VCaP (cell line): ENCODE measurements around the gene TNFRSF21.
"Not testable (repeated sequence)": the region's sequence is repeated elsewhere in the genome, so short reads cannot be mapped to it uniquely, and the experiment has no call there.

ENCODE experiments used
- H3K27ac ChIP-seq: fragments of 450-650 bp; 2 replicates; pipeline ENCODE4 v1.5.1; 2017
- TF ChIP-seq, protein P1 (sequence below): fragments of 450-650 bp; conservative IDR thresholded peaks from 2 replicates; pipeline ENCODE4 v1.5.1; 2017; ENCODE audit warnings: mild to moderate bottlenecking, moderate library complexity

The TNFRSF21 gene

DNA sequence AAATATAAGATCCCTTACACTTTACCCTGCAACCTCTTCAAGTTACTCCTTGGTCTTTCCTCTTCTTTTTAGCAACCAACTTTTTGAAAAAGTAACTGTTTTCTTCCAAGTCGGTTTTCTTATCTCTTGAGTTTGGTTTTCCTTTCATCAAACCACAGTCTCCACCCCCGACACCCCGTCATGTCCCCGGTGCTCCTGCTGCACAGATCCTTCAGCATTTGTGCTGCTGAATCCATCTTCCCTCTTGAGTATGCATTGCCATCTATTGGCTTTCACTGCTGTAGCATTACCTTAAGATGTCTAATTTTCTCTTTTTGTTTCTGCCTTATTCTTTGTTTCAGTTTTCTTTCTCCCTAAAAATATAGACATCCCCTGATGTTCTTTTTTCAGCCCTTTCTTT, 11.9 kb upstream of the TNFRSF21 start:
- no peak overlapping the region for H3K27ac ChIP-seq
- TF ChIP-seq, protein P1, sequence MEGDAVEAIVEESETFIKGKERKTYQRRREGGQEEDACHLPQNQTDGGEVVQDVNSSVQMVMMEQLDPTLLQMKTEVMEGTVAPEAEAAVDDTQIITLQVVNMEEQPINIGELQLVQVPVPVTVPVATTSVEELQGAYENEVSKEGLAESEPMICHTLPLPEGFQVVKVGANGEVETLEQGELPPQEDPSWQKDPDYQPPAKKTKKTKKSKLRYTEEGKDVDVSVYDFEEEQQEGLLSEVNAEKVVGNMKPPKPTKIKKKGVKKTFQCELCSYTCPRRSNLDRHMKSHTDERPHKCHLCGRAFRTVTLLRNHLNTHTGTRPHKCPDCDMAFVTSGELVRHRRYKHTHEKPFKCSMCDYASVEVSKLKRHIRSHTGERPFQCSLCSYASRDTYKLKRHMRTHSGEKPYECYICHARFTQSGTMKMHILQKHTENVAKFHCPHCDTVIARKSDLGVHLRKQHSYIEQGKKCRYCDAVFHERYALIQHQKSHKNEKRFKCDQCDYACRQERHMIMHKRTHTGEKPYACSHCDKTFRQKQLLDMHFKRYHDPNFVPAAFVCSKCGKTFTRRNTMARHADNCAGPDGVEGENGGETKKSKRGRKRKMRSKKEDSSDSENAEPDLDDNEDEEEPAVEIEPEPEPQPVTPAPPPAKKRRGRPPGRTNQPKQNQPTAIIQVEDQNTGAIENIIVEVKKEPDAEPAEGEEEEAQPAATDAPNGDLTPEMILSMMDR: no peak

DNA sequence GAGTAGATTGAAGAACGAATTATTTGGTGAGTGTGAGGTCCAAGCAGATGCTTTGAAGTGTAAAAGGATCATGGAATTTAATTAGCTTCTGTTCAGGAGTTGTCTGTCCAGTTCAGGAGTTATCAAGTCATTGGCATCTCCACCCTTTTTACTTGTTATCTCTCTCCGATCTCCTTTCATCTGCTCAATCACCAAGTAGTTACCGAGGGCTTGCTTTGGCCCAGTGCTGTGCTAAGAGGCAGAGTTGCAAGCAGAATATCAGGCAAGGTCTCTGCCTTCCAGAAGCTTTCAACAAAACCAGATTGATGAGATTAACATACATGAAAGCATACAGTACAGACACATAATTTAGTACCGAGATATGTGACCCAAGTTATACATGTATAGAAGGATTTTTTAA, 10.2 kb upstream of the TNFRSF21 start:
- TF ChIP-seq, protein P1: no peak
- peak overlapping the region; percentile 45 for H3K27ac ChIP-seq

DNA sequence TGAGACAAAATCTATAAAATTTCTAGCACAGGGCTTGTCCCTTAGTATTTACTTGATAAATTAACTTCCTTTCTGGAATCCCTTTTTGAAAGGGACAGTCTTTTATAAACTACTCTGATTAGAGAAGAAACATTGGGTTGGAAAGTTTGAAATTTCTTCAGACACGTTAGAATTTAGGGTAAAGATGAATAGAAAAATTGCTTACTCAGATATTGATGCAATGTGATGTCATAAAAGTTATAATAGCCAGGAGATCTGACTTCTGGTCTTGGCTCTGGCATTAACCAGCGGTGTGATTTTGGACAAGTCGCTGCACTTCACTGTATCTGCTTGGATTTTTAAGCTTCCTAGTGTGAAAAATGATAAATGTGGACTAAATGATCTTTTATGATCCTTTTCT, 9.7 kb upstream of the TNFRSF21 start:
- TF ChIP-seq, protein P1: no peak
- H3K27ac ChIP-seq: peak overlapping the region; percentile 45

DNA sequence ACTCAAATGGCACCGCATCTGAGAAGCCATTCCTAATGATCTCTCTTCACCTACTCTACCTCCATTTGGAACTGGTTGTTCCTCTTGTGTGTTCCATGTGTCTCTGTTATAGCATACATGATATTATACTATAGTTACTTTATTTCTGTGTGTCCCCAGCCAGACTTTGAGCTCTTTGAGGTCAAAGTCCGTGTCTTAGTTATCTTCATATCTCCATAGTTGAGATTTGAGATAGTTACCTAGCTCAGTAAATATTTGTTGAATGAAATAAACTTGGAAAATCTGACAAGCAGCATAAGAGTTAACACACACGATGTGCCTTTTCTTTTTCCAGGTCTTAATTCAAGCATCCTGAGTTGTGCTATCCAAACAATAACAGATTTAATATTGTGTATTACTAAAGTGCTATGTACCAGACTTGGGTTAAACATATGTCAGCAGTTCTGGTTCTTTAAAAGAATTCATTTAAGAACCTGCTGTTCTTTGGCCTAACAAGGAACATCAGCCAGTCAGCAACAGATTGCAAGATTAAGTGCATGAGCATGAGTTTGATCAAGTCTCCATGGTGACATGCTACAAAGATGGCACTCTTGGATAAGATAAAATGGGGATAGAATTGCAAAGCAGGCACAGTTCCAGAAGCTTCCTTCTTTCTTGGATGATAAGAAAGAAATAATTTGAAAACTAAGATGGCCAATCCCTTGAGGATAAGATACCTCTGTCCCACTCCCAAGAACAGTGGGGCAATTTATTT, 8.7 kb upstream of the TNFRSF21 start:
- peak overlapping the region; percentile 45; the same call in 1 of the 2 replicates for H3K27ac ChIP-seq
- TF ChIP-seq, protein P1: no peak

DNA sequence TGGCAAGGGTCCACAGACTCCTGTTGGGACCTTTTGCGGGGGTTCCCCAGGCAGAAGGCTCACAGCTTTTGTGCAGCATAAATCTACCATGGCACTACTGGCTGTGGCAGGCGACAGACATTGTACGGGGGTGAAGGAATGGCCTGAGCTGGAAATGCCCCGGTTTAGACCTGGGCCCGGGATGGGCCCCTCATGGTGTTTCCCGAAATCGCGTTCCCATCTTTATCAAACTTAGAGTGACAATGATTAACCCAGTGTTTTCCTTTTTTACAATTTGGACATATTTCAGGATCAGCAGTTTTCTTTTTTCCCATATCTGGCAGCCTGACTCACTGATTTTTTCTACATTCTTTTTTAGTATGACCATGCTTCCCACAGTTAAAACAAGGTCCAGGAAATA, 5.5 kb upstream of the TNFRSF21 start:
- H3K27ac ChIP-seq: not testable (repeated sequence)

DNA sequence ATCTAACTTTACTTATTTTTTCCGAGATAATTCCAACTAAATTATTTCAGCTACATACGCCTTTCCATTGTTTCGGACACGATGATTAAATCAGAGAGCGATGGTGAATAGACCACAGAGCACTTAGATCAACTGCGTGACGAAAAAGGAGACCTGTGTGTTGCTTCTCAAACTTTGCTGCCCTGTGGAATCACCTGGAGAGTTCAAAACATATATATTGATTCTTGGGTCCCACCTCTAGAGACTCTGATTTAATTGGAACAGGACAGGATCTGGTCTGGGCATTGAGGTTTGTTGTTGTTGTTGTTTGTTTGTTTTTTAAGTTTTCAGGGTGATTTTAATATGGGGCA, 401 bp upstream of the TNFRSF21 start:
- TF ChIP-seq, protein P1: peak; percentile 6
- H3K27ac ChIP-seq: peak overlapping the region; percentile 76

DNA sequence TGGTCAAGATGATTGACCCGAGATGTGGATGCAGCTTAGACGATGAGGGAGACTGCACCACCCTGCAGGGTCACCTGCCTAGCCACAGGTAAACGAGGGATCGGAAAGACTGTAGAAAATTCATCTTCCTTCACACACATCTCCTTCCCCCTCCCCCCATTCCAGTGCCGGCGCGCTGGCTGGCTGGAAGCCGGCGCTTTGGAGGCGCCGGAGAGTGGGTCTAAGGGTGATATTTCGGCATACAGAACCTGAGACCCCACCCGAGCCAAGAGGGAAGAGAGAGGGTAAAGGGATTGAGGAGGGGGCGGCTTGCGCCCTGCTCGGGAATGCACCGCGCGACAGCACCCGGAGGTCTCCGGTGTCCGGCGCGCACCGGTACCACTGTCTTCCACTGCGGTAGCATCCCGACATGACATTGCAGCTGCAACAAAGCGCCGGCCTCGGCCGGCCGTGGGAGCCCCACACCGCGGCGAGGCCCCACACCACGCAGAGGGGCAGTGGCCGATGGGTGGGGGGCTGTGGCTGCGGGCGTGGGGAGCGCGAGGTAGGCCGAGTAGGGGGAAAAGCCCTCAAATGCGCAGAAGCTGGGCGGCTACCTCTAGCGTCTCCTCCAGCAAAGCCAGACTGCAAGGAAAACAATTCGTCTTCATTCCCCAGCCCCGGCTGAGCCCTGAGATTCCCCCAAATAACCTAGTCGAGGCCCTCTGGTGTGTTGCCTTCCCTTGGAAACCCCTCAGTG, 984 bp downstream of the TNFRSF21 start:
- TF ChIP-seq, protein P1: no peak
- peak overlapping the region; percentile 76 for H3K27ac ChIP-seq

DNA sequence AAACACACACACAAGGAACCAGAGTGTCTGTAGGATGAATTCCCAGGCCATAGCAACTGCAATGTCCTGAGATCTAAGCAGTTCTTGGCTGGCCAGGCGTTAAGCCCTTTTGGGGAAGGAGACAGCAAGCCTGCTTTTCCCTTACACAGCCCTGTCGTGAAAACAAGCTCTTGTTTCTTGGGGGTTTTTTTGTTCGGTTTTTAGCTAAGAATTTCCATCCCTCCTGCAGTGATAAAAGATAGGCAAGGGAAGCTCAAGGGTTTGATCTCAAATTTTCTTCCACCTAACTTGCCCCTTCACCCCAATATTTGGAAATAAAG, 1.5 kb downstream of the TNFRSF21 start:
- TF ChIP-seq, protein P1: no peak
- H3K27ac ChIP-seq: peak overlapping the region; percentile 76; the same call in 1 of the 2 replicates
